ENCODE data around the gene CAPN13.

The CAPN13 gene

DNA sequence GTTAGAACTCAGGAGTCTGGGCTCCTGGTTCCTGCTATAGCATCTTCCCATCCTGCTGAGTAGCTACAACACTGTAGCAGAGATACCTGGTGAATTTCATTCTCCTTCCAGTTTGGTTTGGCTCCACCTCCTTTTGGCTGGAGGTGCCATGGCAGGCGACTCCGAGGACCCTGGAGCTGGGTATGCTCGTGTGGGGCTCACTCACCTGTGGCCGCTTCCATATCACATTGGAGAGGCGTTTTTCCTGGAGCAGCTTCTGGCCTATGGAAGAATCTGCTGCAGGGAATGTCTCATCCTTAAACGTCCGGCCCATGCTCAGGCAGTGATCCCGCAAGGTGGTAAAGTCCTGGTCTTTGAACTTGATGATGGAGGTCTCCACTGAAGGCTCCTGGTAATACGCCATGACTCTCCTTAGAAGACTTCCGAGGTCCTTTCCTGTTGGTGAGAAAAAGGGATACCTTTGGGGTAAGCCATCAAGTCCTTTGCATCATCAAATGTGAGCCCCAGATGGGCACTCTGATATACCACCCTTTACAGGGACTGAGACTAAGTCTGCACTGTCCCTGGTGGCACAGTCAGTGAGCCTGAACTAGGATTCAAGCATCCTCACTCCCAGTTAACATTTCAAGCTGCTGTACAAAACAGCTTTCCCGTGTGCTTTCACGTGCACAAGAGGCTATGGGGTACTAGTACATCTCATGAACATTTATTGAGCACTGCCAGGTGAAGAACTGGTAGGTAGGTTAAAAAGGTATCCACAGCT is 20.1 kb downstream of the CAPN13 start:
- no peak for DNase-seq

DNA sequence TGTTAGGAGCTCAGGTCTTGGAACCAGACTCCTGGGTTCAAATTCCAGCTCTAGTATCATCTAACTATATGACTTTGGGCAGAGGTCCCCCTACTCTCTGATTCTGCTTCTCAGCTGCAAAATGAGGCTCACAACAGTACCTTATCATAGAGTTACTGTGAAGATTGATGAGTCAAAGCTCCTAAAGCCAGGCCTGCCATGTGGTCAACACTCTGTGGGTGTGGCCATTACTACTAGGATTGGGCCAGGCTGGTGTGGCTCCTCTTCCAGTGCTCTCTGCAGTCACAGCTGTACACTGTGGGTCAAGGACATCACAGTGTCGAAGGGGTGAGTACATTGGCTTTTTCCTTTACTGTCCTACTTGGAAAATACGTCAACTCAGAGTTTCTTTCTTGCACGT is 22.6 kb downstream of the CAPN13 start:
- no peak for DNase-seq

GRCh38 chr2:30781961-30782533 is 25.2 kb downstream of the CAPN13 start:
- DNase-seq: no peak

DNA sequence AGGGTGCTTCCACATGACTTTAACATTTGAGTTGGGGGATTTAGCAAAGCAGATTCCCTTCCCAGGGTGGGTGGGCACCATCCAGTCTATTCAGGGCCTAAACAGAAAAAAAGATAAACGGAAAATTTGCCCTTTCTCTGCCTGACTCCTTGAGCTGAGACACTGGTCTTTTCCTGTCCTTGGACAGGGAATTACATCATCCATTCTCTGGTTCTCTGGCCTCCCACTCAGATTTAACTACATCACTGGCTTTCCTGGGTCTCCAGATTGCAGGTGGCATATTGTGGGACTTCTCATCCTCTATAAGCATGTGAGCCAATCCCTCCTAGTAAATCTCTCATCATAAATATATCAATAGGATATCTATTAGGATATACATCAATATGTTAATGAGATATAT is 25.8 kb downstream of the CAPN13 start:
- no peak for DNase-seq

- no peak for DNase-seq
These were observed 26.4 kb downstream of the CAPN13 start for GRCh38 chr2:30780776-30781330.

DNA sequence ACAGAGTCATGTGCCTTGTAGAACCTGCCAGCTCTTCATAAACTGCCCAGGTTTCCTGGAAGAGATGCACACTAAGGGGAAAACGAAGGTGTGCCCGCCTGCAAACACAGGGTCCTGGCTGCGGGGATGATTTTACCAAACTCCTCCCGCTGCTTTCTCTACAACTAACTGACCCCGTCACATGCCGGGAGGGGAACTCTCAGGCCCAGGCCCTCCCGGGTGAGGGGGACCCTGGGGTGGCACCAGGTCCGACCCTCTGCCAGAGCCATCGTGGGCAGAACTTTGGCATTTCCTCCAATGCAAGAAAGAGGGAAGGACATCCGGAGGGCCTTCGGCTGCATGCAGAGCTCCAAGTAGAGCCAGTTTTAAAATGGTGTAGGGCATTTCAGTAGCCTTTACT is 28.6 kb downstream of the CAPN13 start:
- DNase-seq: no peak

GRCh38 chr2:30777661-30778505 is 29.4 kb downstream of the CAPN13 start:
- no peak for DNase-seq

DNA sequence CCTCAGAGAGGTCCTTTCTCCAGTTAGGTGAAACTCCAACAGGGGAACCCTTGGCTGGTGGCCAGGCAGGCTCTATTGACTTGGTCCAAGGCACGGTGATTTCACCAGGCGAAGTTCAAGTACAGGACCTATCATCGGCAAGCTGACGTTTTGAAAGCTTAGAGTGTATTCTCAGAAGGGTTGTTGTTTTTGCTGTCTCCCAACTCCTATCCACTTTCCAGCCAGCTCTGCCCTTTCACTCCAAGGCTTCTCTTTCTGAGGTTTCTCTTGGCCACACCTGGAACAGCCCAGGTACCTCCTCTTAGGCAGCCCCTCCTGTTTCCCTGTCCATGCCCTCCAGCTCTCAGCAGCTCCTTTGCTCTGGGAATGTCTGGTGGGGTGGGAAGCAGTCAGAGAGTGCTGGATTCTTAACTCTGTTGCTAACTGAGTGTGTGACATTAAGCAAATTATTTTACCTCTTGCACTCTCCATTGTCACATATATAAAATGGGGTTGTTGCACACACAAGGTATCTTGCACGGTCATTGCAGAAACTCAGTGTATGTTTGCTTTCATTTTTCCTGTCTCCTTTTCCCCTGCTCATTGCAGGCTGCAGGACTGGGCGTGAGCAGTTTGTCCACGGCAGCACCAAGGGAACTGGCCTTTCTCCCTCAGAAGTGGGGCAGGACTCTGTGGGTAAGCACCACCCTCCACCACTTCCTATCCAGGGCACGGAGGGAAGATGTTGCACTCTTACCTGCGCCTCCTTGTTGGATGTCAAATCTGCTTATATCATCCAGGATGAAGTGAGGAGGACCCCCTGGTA is 30.2 kb downstream of the CAPN13 start:
- no peak for DNase-seq

DNA sequence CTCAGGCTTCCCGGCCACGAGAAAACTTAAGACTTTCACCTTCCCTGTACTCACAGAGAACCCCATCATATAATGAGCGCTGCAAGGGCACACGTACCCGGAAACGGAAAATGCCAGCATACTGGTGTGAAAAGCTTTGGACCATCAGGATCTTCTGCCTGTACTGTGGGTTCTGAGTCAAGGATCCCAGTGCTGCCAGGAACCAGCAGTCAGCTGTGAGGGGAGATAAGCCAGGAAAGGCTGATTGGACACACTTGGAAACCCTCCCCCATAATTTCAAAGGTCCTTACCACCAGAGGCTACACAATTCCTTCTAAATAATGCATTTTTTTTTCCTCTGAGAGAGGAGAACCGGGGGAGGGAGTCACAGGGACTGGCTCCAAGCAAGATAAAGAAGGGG is 31.4 kb downstream of the CAPN13 start:
- no peak for DNase-seq

- DNase-seq: no peak
These were observed 35.1 kb downstream of the CAPN13 start for GRCh38 chr2:30772021-30772705.

DNA sequence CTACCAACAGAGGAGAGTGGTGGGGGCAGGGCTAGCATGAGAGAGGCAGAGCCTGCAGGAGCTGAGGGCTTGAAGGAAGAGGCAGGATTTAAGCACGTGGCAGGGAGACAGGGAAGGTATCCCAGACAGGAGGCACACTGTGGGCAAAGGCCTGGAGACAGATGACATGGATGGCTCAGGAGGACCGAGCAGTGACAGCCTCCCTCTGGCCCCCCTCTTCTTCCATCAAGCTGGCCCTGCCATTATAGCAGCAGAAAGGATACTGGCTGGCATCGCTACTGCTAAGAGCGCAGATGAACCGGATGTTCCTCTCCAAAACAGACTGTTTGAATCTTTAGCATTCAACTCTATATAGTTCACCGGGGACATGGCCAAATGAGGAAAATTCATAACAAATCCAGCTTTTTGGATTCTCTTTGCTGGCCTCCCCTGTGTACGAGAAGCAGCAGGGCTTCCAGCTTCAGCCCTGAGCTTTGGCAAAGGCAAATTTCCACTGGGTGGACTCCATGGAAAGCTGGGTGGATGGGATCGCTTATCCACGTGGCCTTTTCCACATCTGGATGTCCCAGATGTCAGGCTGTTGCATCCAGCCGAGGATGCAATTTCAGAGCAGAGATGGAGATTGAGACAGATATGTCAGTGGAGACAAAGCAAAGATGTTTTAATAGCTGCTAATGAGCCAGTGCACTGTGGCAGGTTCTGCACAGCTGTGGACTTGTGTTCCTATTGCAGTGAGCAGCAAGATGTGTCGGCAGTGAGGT is 36.2 kb downstream of the CAPN13 start:
- DNase-seq: no peak

DNA sequence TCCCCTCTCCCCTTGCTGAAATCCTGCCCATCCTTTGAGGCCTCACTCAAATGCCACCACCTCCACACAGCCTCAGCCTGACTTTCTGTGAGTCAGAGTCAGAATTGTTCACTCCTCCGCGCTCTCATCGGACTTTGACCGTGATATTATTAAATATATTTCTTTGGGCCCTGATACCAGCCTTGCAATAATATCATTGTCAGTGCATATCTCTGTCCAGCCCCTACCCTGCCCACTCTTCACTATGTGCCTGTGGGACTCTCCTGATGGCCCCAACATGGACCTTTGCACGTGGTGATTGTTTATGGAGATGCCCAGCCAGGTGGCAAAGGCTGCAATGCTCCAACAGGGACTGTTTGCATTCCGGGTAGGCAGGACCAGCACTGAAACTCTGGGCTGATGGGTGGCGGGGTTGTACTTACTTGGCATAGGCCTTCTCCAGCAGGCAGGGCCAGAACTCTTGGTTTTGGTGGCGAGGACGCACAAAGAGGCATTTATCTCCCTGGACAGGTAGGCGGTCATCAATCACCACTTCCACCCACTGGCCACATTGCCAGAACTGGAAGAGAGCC is 37.3 kb downstream of the CAPN13 start:
- DNase-seq: no peak

DNA sequence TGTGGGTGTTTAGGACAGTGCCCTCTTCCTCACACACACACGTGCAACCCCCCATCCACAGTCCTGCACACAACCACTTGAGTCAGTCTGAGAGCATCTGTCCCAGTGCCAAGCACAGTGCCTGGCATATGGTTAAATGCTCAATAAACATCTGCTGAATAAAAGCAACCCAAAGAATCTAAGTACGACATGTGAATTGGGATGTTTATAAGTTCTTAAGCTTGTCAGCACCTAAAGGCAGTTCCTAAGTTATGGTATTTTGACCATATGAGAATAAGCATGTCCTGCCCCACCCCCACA is 37.8 kb downstream of the CAPN13 start:
- no peak for DNase-seq

GRCh38 chr2:30768708-30769480 is 38.4 kb downstream of the CAPN13 start:
- no peak for DNase-seq

DNA sequence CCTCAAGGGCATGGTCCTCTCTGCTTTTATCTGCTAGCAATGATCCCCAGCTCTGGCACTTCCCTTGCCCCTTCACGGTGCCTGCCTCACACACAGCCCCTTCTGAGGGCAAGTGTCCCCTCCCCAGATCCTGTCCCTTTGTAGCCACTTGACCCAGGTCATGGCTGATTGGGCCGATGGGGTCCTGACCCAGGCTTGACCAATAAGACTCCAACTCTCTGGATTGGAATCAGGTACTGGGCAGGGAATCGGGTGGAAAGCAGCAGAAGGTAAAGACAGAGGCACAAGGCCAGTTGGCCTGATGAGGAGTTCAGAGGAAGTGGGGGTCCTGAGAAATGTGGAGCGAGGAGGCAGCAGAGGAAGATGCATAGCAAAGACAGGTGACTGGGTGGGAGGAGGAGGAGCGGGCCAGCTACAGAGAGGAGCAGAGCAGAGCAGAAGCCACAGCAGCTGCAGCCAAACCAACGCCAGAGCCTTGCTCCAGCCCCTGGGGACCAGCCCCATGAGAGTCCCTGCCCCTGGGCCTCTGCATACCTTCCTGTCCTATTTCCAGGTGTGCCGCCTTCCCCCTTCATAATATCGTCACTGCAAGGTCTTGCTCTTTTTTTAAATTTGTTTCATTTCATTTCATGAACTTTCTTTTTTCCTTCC is 39.1 kb downstream of the CAPN13 start:
- no peak for DNase-seq

DNA sequence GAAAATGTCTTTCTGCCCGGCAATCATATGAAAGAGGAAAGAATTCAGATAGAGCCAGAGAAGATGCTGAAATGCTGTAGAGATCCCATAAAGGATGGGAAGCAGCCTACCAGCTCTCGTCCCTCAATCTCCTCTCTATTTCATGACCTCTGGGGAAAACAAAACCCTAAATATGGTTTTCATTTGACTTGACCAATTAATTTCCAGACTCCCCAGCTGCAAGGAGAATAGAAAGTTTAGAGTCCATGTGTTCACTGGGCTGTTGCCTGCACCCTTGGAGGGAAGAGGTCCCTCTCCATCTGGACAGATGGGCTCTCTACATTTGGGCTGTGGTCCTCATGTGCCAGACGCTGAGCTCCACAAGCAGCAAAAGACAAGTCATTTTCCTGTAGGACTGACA is 40.6 kb downstream of the CAPN13 start:
- DNase-seq: no peak

DNA sequence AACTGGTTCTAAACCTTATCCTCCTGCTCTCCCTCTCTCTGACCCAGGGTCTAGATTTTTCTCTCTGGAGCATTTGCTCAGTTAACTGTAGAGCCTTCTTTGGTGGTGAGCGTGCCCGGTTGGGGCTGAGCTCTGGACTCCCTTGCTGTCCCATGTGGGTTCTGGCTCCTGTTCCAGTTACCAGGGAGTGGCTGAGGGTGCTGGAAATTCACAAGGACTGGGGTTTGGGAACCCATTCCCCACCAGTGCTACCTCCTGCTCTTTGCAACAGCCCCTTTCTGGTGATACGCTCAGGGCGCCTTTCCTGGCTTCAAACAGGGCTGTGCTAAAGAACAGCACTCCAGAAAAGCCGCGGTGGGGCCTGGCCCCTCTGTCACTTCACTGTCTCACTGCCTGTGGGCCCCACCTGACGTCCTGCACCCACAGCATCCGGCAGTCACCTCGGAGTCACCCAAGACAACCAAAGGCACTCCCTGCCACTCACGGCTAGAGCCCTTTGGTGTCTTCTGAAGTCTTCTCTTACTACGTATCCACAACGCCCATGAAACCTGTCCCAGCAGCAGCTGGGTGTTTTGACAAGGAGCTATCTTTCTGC is 41.3 kb downstream of the CAPN13 start:
- no peak for DNase-seq

GRCh38 chr2:30765191-30765590 is 42.1 kb downstream of the CAPN13 start:
- no peak for DNase-seq

GRCh38 chr2:30764021-30764800 is 43.0 kb downstream of the CAPN13 start:
- DNase-seq: no peak
